ENCODE data around the gene CCNL2.
"Not testable (repeated sequence)": the region's sequence is repeated elsewhere in the genome, so short reads cannot be mapped to it uniquely, and the experiment has no call there.

CCNL2 gene

DNA sequence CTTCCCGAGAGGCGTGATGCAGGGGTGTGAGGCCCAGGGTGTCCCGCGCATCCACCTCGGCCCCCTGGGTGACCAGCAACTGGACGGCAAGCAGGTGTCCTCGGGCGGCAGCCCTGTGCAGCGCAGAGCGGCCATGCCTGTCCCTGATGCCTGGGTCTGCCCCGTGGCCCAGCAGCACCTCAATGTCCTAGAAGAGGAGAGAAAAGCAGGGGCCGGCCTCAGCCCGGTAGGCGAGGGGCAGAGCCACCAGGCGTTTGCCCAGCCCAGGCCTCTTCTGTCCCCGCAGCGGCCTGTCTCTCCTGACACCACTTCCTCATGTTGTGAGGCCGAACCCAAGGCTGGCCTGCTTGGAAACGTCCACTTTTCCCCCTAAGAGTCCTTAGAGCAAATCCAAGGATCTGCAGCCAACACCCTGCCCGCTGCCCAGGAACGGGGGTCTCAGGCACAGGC, 20.3 kb upstream of the CCNL2 start:
- no peak for ATAC-seq

GRCh38 chr1:1418464-1419362, 19.6 kb upstream of the CCNL2 start:
- ATAC-seq = no peak

DNA sequence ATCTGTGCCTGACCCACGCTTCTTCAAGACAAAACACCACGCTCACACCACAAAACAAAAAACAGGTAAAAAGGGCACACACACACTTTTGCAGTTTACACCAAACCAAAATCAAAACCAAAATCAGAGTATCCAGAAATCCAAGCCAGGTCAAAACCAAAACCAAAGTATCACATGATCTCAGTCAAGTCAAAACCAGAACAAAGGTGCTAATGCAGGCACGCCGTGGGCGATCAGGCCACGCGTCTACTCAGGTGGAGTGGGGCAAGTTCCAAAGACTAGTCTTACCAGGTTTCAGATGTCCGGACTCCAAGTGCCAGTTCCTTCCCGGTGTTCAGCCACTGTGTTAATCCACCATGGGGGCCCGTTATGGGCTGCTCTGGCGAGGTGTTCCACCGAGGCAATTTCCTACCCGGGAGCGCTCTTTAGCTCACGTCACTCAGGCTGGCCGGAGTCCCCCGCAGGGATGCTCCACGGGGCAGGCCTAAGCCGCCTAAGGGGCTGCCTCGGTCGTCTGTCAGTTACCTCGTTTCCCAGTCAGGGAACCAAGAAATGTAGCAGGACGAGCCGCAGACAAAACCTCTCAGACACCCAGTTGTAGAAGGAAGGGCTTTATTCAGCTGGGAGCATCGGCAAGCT, 18.8 kb upstream of the CCNL2 start:
- ATAC-seq = peak; percentile 35 to 51

DNA sequence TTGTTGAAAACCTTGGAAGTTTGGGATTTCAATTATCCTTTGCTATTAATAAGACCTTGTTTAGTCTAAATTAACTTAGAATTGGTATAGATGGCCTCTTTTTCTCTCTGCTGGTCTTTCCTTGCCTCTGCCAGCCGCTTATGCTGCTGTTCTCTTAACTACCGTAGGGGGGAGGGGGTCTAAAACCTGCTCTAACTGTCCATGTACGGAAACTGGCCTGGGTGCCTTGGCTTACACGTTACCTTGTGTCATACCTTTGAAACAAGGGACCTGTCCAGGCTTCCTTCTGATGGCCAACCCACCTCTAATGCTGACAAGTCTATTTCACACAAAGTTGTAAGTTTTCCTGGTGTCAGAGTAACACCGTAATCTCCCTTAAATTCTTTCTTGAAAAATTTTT, 18.3 kb upstream of the CCNL2 start:
- not testable (repeated sequence) for ATAC-seq

GRCh38 chr1:1415751-1416150, 16.6 kb upstream of the CCNL2 start:
- ATAC-seq = no peak

- not testable (repeated sequence) for ATAC-seq
Measured at GRCh38 chr1:1412311-1412902, 13.3 kb upstream of the CCNL2 start.

DNA sequence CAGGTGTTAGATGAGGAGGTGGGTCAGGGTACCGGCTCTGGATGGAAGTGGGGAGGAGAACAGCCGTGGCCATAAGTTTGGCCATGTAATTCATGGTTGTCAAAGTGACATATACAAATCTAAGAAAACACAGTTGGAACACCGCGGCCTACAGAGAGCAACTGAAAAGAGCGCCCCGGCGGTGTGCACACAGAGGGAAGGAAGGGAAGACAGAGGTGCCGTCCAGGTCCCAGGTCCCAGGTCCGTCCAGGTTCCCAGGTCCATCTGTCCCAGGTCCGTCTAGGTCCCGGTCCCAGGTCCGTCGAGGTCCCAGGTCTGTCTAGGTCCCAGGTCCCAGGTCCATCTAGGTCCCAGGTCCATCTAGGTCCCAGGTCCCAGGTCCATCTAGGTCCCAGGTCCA, 12.5 kb upstream of the CCNL2 start:
- ATAC-seq = no peak

DNA sequence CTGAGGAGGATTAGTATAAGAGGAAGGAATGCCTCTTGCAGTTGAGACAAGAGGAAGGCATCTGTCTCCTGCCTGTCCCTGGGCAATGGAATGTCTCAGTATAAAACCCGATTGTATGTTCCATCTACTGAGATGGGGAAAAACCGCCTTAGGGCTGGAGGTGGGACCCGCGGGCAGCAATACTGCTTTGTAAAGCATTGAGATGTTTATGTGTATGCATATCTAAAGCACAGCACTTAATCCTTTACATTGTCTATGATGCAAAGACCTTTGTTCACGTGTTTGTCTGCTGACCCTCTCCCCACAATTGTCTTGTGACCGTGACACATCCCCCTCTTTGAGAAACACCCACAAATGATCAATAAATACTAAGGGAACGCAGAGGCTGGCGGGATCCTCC, 11.1 kb upstream of the CCNL2 start:
- ATAC-seq = not testable (repeated sequence)

GRCh38 chr1:1407636-1408318, 8.6 kb upstream of the CCNL2 start:
- peak; percentile 4 to 5 for ATAC-seq

DNA sequence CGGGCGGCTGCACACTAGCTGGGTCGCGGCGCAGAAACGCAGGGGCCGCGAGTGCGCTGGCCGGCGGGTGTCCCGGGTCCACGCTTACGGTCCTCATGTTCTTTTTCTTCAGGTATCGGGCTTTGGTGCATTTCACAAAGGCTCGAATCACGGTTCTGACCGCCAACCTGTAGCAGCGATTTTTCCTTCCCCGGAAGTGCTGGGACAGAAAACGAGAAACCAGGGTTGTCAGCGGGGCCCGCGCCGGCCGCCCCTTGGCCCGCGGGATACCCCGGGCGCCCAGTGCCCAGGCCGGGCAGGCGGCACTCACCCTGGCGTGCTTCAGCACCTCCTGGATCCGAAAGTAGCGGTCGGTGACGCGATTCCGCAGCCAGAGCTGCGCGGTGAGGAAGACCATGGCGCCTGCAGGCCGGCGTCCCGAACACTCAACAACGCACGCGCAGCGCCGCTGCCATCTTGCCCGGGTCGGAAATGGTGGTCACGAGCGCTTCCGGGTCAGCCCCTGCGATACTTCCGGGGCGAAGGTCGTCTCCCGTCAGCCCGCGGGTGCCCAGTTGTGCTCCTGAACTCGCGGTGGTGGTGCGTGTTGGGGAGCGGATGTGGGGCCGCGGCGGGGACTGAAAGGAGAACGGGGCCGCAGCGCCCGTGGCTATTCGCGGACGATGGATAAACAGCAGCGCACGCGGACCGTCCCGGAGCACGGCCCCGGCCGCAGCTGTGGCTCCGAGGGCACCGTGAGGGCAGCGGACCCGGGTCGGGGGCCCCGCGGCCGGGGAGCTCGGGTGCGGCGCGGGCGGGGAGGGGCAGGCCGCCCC, 7.9 kb upstream of the CCNL2 start, which contains the start of gene MRPL20:
Gene MRPL20 (minus strand): TSS at position 473 of the 815 bp plus-strand sequence. CDS start 76 bp downstream, at position 397.
- peak; percentile 96 to 98 for ATAC-seq

GRCh38 chr1:1406101-1406820, 7.1 kb upstream of the CCNL2 start:
- ATAC-seq = no peak

GRCh38 chr1:1403653-1404052, 4.5 kb upstream of the CCNL2 start:
- ATAC-seq = no peak

DNA sequence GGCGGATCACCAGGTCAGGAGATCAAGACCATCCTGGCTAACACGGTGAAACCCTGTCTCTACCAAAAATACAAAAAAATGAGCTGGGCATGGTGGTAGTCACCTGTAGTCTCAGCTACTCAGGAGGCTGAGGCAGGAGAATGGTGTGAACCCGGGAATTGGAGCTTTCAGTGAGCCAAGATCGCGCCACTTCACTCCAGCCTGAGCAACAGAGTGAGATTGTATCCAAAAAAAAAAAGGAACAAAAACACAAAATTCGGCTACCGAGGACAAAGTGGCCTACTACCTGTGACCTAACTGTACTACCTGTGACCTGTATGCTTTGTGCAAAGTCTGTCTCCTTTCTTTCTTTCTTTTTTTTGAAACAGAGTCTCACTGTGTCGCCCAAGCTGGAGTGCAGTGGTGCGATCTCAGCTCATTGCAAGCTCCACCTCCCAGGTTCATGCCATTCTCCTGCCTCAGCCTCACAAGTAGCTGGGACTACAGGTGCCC, 3.8 kb upstream of the CCNL2 start:
- not testable (repeated sequence) for ATAC-seq

DNA sequence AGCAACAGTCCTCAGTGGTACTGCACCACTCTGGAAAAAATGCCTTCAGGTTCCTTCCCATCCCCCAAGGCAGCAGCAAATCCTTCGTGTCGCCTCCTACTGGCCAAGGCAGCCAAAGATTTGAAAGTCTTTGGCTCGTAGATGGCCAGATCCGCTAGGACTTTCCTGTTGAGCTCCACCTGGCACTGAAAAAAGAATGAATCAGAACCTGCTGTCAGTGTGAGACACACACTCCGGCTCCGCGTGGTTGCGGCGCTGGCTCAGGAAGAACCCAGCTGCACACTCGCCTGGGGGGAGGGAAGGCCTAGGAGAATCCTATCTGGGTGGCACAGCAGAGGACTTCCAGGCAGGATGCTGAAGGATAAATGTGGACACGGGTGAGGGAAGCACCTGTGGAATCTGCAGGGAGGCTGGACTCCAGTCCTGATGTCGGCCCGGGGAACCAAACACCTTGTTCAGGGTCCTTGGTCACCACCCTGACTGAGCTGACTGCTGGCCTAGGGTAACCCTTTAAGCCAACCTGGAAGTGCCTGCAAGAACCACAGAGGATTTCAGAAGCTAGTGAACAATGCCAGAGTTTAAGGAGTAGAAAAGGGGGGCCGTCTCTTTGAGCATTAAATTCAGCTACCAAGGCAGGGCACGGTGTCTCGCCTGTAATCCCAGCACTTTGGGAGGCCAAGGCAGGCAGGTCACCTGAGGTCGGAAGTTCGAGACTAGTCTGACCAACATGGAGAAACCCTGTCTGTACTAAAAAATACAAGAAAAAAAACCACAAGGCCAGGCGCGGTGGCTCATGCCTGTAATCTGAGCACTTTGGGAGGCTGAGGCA, 3.2 kb upstream of the CCNL2 start:
- no peak for ATAC-seq

DNA sequence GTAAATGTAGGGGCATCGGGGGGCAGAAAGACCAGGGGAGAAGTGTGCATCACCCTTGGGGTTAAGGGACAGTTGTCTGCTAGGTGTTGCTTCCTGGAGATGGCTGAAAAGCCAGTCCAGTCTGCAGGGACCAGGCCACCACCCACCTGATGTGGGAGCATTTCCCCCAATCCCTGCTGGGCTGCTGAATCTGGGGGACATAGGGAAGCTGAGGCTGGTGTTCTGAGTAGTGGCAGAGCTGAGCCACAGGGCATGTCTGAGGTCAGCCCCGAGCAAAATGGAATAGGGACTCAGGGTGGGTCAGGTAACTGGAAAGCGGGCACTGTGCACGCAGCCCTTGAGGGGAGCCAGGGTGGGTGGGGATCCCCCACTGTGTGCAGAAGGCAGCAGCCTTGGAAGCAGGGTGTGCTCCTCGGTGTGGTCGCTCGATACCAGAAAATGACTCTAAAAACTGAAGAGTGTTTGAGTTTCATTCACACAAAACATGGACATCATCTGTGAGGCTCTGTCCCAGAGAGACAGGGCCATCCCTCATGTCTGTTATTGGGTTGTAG, 2.4 kb upstream of the CCNL2 start:
- ATAC-seq = no peak

GRCh38 chr1:1400576-1401456, 1.7 kb upstream of the CCNL2 start:
- ATAC-seq = no peak

GRCh38 chr1:1399872-1400575, 889 bp upstream of the CCNL2 start:
- no peak for ATAC-seq

DNA sequence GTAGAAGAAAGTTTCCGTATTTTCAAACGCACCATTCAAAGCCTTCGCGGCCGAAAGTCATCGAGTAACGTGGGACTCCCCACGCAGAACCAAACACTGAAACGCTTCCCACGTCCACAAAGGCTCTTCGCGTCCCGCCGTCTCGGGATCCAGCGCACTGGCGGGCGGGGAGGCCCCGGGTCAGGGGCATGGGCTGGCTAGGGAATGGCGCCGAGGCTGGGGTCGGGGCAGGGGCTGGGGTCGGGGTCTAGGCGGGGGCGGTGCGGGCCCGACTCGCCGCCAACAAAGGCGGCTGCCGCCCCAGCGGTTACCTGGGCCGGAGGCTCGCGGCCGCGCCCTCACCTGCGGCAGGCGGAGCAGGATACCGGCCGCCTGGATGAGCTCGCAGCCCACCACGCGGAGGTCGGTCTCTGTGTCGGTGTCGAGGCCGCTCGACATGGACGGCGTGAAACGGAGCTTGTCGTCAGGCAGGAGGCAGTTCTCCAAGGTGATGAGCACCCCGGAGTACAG, 403 bp downstream of the CCNL2 start:
- peak; percentile 1 to 2 for ATAC-seq

Measured in activated CD4-positive, CD25-positive, alpha-beta regulatory T cell treated with anti-CD3 and anti-CD28 coated beads, Interleukin-2, amount 50 U/mL, for 24 hours (primary cell).